ENCODE results near the gene RAB11FIP3.
"Not testable (repeated sequence)": the region's sequence is repeated elsewhere in the genome, so short reads cannot be mapped to it uniquely, and the experiment has no call there.

RAB11FIP3 gene

GRCh38 chr16:497258-497657, 71.8 kb downstream of the RAB11FIP3 start:
- no peak for DNase-seq

- no peak for DNase-seq
These were observed 74.5 kb downstream of the RAB11FIP3 start for GRCh38 chr16:499924-500323.

- DNase-seq: no peak
These were observed 75.3 kb downstream of the RAB11FIP3 start for GRCh38 chr16:500709-501108.

GRCh38 chr16:502179-502943, 76.9 kb downstream of the RAB11FIP3 start:
- DNase-seq: no peak

GRCh38 chr16:503150-504071, 78.0 kb downstream of the RAB11FIP3 start:
- no peak for DNase-seq

GRCh38 chr16:505479-506245, 80.2 kb downstream of the RAB11FIP3 start:
- DNase-seq: no peak

- no peak for DNase-seq
These were observed 80.7 kb downstream of the RAB11FIP3 start for GRCh38 chr16:506246-506546.

GRCh38 chr16:507527-507926, 82.1 kb downstream of the RAB11FIP3 start:
- not testable (repeated sequence) for DNase-seq

- no peak for DNase-seq
These were observed 82.5 kb downstream of the RAB11FIP3 start for GRCh38 chr16:507996-508395.

GRCh38 chr16:508884-509736, 83.7 kb downstream of the RAB11FIP3 start:
- no peak for DNase-seq

GRCh38 chr16:510066-510825, 84.8 kb downstream of the RAB11FIP3 start:
- DNase-seq: no peak

GRCh38 chr16:512802-513201, 87.4 kb downstream of the RAB11FIP3 start:
- no peak for DNase-seq

GRCh38 chr16:513950-514349, 88.5 kb downstream of the RAB11FIP3 start:
- no peak for DNase-seq

- DNase-seq: no peak
These were observed 89.9 kb downstream of the RAB11FIP3 start for GRCh38 chr16:515175-515938.

GRCh38 chr16:515939-516226, 90.4 kb downstream of the RAB11FIP3 start:
- no peak for DNase-seq

- no peak for DNase-seq
These were observed 90.9 kb downstream of the RAB11FIP3 start for GRCh38 chr16:516301-516700.

GRCh38 chr16:518858-519257, 93.4 kb downstream of the RAB11FIP3 start:
- no peak for DNase-seq

GRCh38 chr16:519425-519824, 94.0 kb downstream of the RAB11FIP3 start:
- DNase-seq: no peak

GRCh38 chr16:519841-520687, 94.6 kb downstream of the RAB11FIP3 start:
- no peak for DNase-seq

GRCh38 chr16:520847-521246, 95.4 kb downstream of the RAB11FIP3 start:
- DNase-seq: no peak
